Gastroesophageal sphincter (tissue), 3 donors: ENCODE measurements around the gene LRTM1.

ENCODE experiments used
- POLR2A ChIP-seq, 2 donors: fragments of 450-650 bp; IDR thresholded peaks; one replicate each; pipeline ENCODE4 v1.6.1; 2017; ENCODE audit warnings: antibody characterized with exemption in 2 of 2, mild to moderate bottlenecking in 2 of 2, moderate library complexity in 1 of 2
- TF ChIP-seq, protein P1 (sequence below), 4 experiments: fragments of 200-600 bp in 2 of 4; fragments of 450-650 bp in 2 of 4; sonication (generic) in 1 of 4; IDR thresholded peaks; one replicate each; pipeline ENCODE4 v1.5.1; 2017 to 2019; ENCODE audit warnings: antibody characterized with exemption in 4 of 4, mild to moderate bottlenecking in 2 of 4, moderate library complexity in 2 of 4

DNA sequence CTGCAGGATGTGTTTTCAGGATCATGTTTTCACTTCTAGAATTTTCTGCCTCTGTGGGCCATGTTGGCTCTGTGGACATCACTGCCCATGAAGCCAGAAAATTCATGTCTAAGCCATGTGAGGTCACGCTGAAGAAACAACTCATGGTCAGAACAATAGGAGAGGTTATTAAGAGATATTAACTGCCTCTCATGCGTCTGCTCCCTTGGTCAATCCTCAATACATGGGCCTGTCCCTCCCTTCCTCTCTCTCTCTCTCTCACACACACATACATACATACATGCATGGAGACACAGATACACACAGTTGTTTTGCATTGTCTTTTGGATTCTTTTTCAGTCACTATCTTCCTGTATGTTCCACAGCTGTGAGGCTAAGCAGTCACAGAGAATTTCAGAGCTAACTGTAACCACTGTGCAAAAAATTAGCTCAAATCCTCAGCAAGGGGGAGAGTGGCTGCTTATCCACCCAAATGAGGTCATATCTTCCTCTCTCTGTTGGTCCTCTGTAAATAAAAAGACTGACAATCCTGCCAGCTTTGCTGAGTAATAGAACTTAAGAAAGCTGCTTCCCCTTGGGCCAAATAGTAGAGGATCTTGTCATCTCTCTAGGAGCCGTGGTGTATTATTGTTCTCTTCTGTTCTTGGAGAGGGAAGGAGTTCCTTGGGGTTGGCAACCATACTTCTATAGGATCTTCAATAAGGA is 45.6 kb downstream of the LRTM1 start:
- TF ChIP-seq, protein P1, sequence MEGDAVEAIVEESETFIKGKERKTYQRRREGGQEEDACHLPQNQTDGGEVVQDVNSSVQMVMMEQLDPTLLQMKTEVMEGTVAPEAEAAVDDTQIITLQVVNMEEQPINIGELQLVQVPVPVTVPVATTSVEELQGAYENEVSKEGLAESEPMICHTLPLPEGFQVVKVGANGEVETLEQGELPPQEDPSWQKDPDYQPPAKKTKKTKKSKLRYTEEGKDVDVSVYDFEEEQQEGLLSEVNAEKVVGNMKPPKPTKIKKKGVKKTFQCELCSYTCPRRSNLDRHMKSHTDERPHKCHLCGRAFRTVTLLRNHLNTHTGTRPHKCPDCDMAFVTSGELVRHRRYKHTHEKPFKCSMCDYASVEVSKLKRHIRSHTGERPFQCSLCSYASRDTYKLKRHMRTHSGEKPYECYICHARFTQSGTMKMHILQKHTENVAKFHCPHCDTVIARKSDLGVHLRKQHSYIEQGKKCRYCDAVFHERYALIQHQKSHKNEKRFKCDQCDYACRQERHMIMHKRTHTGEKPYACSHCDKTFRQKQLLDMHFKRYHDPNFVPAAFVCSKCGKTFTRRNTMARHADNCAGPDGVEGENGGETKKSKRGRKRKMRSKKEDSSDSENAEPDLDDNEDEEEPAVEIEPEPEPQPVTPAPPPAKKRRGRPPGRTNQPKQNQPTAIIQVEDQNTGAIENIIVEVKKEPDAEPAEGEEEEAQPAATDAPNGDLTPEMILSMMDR (IDR thresholded peaks at IDR 0.05) = no peak
- TF ChIP-seq POLR2A (IDR thresholded peaks at IDR 0.05) = no peak
